Liver (tissue), 9 donors: Measurements from ENCODE around the gene RGS3. TPM values are rescaled to one million over a fixed set of nuclear protein-coding genes. Genes with fewer than 3 reads are reported as not detected.

Experiments
- DNase-seq: peaks from one replicate; pipeline ENCODE4 v3.0.0-alpha.2; 2017; ENCODE audit warnings: low spot score
- H3K27ac ChIP-seq, 2 donors: one replicate each; pipeline ENCODE4 v1.7.0; 2013; ENCODE audit warnings: inconsistent platforms in 2 of 2, low read length in 2 of 2, control low read depth in 1 of 2, low read depth in 1 of 2, mild to moderate bottlenecking in 1 of 2
- H3K27me3 ChIP-seq, 4 donors: one replicate each; pipeline versions ENCODE4 v1.6.1 to v1.7.0; 2013; ENCODE audit warnings: low read length in 3 of 4, inconsistent platforms in 1 of 4, mild to moderate bottlenecking in 1 of 4, moderate library complexity in 1 of 4; ENCODE audit not compliant: control insufficient read depth in 4 of 4, insufficient read depth in 4 of 4
- H3K36me3 ChIP-seq, 4 donors: one replicate each; pipeline versions ENCODE4 v1.6.1 to v1.7.0; 2013; ENCODE audit warnings: low read length in 3 of 4, mild to moderate bottlenecking in 3 of 4, low read depth in 1 of 4, moderate library complexity in 1 of 4; ENCODE audit not compliant: control insufficient read depth in 4 of 4, insufficient read depth in 3 of 4
- H3K4me1 ChIP-seq, 4 donors: one replicate each; pipeline versions ENCODE4 v1.6.1 to v1.7.0; 2013; ENCODE audit warnings: low read length in 3 of 4, mild to moderate bottlenecking in 3 of 4, moderate library complexity in 1 of 4; ENCODE audit not compliant: control insufficient read depth in 4 of 4, insufficient read depth in 4 of 4
- H3K4me3 ChIP-seq, 3 donors: one replicate each; pipeline versions ENCODE4 v1.6.1 to v1.7.0; 2013; ENCODE audit warnings: low read length in 3 of 3, control low read depth in 1 of 3, low read depth in 1 of 3, mild to moderate bottlenecking in 1 of 3
- H3K9ac ChIP-seq, 2 donors: one replicate each; pipeline ENCODE4 v1.7.0; 2013; ENCODE audit warnings: low read length in 2 of 2, mild to moderate bottlenecking in 2 of 2, moderate library complexity in 2 of 2, control low read depth in 1 of 2, low read depth in 1 of 2
- H3K9me3 ChIP-seq, 4 donors: one replicate each; pipeline versions ENCODE4 v1.6.1 to v1.7.0; 2013; ENCODE audit warnings: low read length in 3 of 4; ENCODE audit not compliant: control insufficient read depth in 4 of 4
- CTCF ChIP-seq: fragments of 150-350 bp; IDR thresholded peaks from 2 replicates; pipeline ENCODE4 v1.5.1; 2017; ENCODE audit warnings: improper control_type of control experiment, low read depth, low read length; ENCODE audit not compliant: missing input control
- EGR1 ChIP-seq, 2 donors: IDR thresholded peaks; 2 replicates each; pipeline ENCODE4 v1.6.1; 2016 to 2018; ENCODE audit warnings: antibody characterized with exemption in 2 of 2, low read depth in 2 of 2
- FOXA1 ChIP-seq: IDR thresholded peaks from 2 replicates; pipeline ENCODE4 v1.6.1; 2016; ENCODE audit warnings: antibody characterized with exemption
- FOXA2 ChIP-seq: IDR thresholded peaks from 2 replicates; pipeline ENCODE4 v1.6.1; 2016; ENCODE audit warnings: antibody characterized with exemption
- GABPA ChIP-seq, 2 donors: IDR thresholded peaks in 1 of 2; conservative IDR thresholded peaks in 1 of 2; 2 replicates each; pipeline ENCODE4 v1.6.1; 2016; ENCODE audit warnings: antibody characterized with exemption in 2 of 2, mild to moderate bottlenecking in 1 of 2, moderate library complexity in 1 of 2
- HNF4A ChIP-seq, 2 donors: conservative IDR thresholded peaks; 2 replicates each; pipeline ENCODE4 v1.6.1; 2016; ENCODE audit warnings: antibody characterized with exemption in 2 of 2, mild to moderate bottlenecking in 2 of 2
- HNF4G ChIP-seq: IDR thresholded peaks from 2 replicates; pipeline ENCODE4 v1.6.1; 2016; ENCODE audit warnings: antibody characterized with exemption
- JUND ChIP-seq, 2 donors: IDR thresholded peaks; 2 replicates each; pipeline ENCODE4 v1.6.1; 2016; ENCODE audit warnings: antibody characterized with exemption in 2 of 2
- NR2F2 ChIP-seq: IDR thresholded peaks from 2 replicates; pipeline ENCODE4 v1.6.1; 2016; ENCODE audit warnings: antibody characterized with exemption
- RXRA ChIP-seq, 2 donors: IDR thresholded peaks; 2 replicates each; pipeline ENCODE4 v1.6.1; 2017 to 2018; ENCODE audit warnings: antibody characterized with exemption in 2 of 2, mild to moderate bottlenecking in 1 of 2
- ZBTB33 ChIP-seq: IDR thresholded peaks from 2 replicates; pipeline ENCODE4 v1.6.1; 2016; ENCODE audit warnings: antibody characterized with exemption
- WGBS: extraction: QIAGEN DNeasy Blood & Tissue Kit; methylation state at CpG from one replicate; pipeline ENCODE4 v1.1.7; 2013; 5-methylcytosine and 5-hydroxymethylcytosine counted together
- polyA plus RNA-seq, 2 donors: library from polyadenylated mRNA; stranded (reverse) in 1 of 2; unstranded in 1 of 2; fragments of 200-250 nt in 1 of 2; fragments of >200 nt in 1 of 2; fragmentation: Nextera tagmentation in 1 of 2; extraction: Ambion mirVana in 1 of 2; gene quantifications; one replicate each; pipeline versions ENCODE4 v1.2.1 to v1.2.3, GENCODE V29; 2013 to 2015
- total RNA-seq, 2 donors: library from RNA; depleted of rRNA; stranded (reverse); fragments of >200 nt; gene quantifications; one replicate each; pipeline ENCODE4 v1.2.3, GENCODE V29; 2014
- donor health status: healthy.
- donor health status: healthy.
- donor health status: healthy.
- donor health status: healthy.
- donor health status: healthy.

RGS3 gene
- total and polyA plus RNA-seq, 4 donors, result 13.0 to 65.0 (median 28.3) TPM

GRCh38 chr9:113465599-113466140, 2.1 kb downstream of the RGS3 start:
- Histone ChIP-seq H3K27ac (no peak overlapping the region), H3K4me3 (no peak overlapping the region), H3K9ac (no peak overlapping the region)

GRCh38 chr9:113467183-113467582, 3.7 kb downstream of the RGS3 start:
- DNase-seq, result no peak
- Histone ChIP-seq H3K9me3 (no peaks in the 10 kb centered on the region), H3K4me1 (peaks cover 8 to 30% (median 22%) of the 10 kb centered on the region in 4 donors), H3K27me3 (no peaks in the 10 kb centered on the region), H3K9ac (no peak overlapping the region), H3K27ac (no peak overlapping the region), H3K4me3 (no peak overlapping the region), H3K36me3 (no peaks in the 10 kb centered on the region)
- 97% methylated on average over 2 of the region's 2 CpGs for WGBS
- TF ChIP-seq HNF4A (conservative IDR thresholded peaks at IDR 0.05), result no peak
- no peak for TF ChIP-seq ZBTB33
- no peak for TF ChIP-seq CTCF
- no peak for TF ChIP-seq HNF4G
- no peak for TF ChIP-seq GABPA (IDR thresholded peaks at IDR 0.05 in 1 of 2, conservative IDR thresholded peaks at IDR 0.05 in 1 of 2)
- no peak for TF ChIP-seq EGR1 (IDR thresholded peaks at IDR 0.05; ENCODE audit: low read depth in 2 of 2)
- TF ChIP-seq FOXA1, result no peak
- TF ChIP-seq JUND (IDR thresholded peaks at IDR 0.05), result no peak

More at GRCh38 chr9:113465599-113466140, 2.1 kb downstream of the RGS3 start:
- no peaks in the 10 kb centered on the region for H3K27me3 ChIP-seq
- DNase-seq, result no peak
- H3K9me3 ChIP-seq, result no peaks in the 10 kb centered on the region
- WGBS, result 90% methylated on average over 2 of the region's 2 CpGs
- peaks cover 8 to 30% (median 22%) of the 10 kb centered on the region in 4 donors for H3K4me1 ChIP-seq
- TF ChIP-seq CTCF (no peak), GABPA (IDR thresholded peaks at IDR 0.05 in 1 of 2, conservative IDR thresholded peaks at IDR 0.05 in 1 of 2) (no peak), FOXA2 (no peak), ZBTB33 (no peak), RXRA (IDR thresholded peaks at IDR 0.05) (no peak), NR2F2 (no peak)
- H3K36me3 ChIP-seq, result no peaks in the 10 kb centered on the region
